Measurements from ENCODE around the gene RSAD2. TPM values are rescaled to one million over a fixed set of nuclear protein-coding genes. Genes with fewer than 3 reads are reported as not detected.
A peak's percentile ranks its signal among the peaks of the same experiment; 100 is the strongest.
"Not testable (repeated sequence)": the region's sequence is repeated elsewhere in the genome, so short reads cannot be mapped to it uniquely, and the experiment has no call there.

RSAD2 gene, protein sequence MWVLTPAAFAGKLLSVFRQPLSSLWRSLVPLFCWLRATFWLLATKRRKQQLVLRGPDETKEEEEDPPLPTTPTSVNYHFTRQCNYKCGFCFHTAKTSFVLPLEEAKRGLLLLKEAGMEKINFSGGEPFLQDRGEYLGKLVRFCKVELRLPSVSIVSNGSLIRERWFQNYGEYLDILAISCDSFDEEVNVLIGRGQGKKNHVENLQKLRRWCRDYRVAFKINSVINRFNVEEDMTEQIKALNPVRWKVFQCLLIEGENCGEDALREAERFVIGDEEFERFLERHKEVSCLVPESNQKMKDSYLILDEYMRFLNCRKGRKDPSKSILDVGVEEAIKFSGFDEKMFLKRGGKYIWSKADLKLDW
- polyA plus RNA-seq (2012; ENCODE audit: insufficient read depth, insufficient read length): 5.7 TPM

DNA sequence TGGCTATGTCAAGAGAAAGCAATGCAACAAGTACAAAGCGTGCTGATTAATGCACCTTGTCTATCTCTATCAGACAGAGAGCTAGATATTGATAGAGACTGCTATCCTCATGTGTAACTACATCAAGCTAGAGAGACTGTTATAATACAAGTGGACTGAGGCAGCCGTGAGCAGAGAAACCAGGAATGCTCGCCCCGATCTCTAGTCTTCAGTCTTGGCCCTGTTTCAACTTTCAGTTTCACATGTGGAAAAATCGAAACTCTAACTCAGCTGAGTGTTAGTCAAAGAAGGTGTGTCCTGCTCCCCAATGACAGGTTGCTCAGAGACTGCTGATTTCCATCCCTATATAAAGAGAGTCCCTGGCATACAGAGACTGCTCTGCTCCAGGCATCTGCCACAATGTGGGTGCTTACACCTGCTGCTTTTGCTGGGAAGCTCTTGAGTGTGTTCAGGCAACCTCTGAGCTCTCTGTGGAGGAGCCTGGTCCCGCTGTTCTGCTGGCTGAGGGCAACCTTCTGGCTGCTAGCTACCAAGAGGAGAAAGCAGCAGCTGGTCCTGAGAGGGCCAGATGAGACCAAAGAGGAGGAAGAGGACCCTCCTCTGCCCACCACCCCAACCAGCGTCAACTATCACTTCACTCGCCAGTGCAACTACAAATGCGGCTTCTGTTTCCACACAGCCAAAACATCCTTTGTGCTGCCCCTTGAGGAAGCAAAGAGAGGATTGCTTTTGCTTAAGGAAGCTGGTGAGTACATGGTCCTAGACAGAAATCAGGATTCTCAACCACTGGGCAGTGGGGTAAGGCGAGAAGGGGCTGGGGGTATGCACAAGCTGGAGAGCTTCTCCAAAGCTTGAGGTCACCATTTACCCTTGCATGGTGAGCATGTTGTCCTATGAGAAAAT, at the start of gene RSAD2:
Gene RSAD2, plus strand, starts transcription at position 376 of the 903 bp plus-strand sequence. Its CDS starts 24 bp downstream, at position 400.
- peak; percentile 68 for DNase-seq (ENCODE audit: low read depth, low spot score)
- H3K4me3 ChIP-seq (ENCODE audit: low read length): peak within 1 kb of the TSS; percentile 52

DNA sequence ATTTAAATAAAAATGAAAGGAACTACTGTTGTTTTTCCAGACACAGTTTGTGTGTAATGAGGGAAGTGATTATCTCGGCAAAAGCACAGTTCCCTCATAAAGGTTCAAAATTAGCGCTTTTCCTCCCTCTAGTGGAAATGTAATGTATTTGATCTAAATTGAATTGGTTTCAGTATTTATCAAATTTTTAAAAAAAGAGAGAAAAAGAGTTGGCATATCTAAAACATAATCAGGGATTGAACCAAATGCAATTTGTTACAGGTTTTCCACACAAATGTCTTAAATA, 49.3 kb upstream of the RSAD2 start:
- DNase-seq (ENCODE audit: low read depth, low spot score): peak; percentile 63
- H3K4me3 ChIP-seq (ENCODE audit: low read length): no peak overlapping the region

DNA sequence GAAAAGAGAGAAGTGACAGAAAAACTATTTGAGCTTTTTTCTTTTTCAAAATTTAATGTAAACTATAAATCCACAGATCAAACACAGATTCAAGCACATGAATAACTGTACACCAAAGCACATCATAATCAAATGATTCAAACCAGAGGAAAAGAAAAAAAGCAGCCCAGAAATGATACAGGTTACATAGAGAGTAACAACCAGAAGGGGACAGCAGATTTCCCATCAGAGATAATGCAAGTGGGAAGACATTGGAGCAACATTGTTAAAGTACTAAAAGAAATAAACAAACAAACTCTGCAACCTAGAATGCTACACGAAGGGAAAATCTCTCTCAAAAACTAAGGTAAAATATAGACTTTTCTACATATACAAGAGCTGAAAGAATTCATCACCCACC, 46.3 kb upstream of the RSAD2 start:
- no peak overlapping the region for H3K4me3 ChIP-seq (ENCODE audit: low read length)
- DNase-seq (ENCODE audit: low read depth, low spot score): no peak

DNA sequence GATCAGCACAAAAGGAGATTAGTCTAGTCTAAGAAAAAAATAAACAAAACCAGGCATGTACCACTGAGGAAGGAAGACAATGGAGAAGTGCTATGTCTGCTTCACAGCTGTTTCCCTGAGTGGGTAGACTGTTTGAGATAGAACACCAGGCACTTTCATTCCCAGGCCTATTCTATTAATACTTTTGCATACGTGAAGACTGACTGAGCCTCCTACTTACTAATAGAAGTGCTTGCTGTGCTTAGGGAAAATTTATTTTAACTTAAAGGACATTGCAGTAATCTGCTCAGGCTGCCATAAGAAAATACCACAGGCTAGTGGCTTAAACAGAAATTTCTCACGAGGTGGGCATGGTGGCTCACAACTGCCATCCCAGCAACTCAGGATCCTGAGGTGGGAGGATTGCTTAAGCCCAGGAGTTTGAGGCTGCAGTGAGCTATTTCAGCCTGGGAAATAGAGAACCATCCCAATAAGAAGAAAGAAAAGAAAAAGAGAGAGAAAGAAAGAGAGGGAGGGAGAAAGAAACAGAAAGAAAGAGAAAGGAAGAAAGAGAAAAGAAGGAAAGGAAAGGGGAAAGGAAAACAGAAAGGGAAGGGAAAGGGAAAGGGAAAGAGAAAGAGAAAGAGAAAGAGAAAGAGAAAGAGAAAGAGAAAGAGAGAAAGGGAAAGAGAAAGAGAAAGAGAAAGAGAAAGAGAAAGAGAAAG, 44.8 kb upstream of the RSAD2 start:
- no peak overlapping the region for H3K4me3 ChIP-seq (ENCODE audit: low read length)
- DNase-seq (ENCODE audit: low read depth, low spot score): no peak

DNA sequence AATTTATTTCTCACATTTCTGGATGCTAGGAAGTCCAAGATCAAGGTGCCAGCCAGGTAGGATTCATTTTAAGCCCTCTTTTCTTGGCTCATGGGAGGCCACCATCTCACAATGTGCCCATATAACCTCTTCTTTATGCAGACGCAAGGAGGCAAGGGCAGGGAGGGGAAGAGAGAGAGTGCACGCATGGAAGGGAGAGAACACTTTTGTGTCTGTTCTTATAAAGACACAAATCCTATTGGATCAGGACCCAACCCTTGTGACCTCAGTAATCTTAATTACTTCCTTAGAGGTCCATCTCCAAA, 44.3 kb upstream of the RSAD2 start:
- DNase-seq (ENCODE audit: low read depth, low spot score): no peak
- H3K4me3 ChIP-seq (ENCODE audit: low read length): no peak overlapping the region

DNA sequence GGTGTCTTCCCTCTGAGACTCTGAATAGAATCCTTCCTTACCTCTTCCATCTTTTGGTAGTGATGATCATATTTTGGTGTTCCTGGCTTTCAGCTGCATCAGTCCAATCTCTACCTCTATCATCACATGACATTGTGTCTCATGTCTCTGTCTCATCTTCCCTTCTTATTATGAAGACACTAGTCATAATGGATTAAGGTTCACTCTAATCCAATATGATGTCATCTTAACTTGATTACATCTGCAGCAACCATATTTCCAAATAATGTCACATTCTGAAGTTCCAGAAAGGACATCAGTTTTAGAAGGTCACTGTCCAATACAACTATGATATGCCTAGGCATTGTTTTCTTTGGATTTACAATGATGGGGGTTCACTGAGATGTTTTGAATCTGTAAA, 43.4 kb upstream of the RSAD2 start:
- H3K4me3 ChIP-seq (ENCODE audit: low read length): no peak overlapping the region
- DNase-seq (ENCODE audit: low read depth, low spot score): no peak

DNA sequence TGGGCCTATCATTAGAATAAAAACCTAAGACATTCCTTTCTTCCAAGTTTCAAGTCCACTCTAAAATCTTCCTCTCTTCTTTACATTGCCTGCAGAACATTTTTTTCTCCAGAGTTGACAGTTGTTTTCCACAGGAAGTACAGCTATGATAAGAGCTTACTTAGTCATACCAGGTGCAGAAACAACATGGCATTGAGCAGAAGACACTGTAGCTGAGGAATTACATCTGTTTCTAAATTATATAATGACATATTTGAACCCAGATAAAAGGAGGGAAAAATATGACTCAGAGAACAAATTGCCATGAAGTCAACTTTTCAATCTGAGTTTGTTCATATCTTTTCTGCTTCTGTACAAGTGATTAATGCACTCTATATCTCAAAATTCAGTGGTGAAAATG, 42.1 kb upstream of the RSAD2 start:
- DNase-seq (ENCODE audit: low read depth, low spot score): peak; percentile 63
- no peak overlapping the region for H3K4me3 ChIP-seq (ENCODE audit: low read length)

DNA sequence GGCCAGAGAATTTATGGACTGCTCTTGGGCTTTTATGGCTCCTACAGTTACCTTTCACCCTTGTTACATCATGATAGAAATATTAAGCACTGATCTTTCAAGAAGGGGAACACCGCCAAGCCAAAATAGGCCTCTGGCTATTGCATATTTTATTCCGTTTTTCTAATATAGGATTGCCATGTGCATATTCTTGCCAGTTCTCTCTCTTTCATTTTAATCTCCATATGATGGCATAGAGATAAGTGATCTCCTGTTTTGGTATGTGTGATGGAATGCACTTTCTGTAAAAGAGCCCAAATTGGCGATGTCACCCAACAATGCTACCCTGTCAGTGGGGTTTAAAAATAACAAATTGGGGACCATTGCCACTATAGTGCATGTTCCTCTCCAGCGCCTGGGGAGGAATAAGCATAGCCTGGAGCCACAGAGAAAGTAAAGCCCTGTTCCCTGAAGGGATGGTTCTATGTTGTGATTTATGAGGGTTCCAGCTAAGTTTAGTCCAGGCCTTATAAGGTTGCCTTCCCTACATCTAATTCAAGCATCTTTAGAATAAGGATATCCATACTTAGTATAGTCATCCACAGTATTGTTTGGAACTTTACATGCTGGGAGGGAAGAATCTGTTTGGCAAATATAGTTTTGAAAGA, 38.8 kb upstream of the RSAD2 start:
- no peak overlapping the region for H3K4me3 ChIP-seq (ENCODE audit: low read length)
- no peak for DNase-seq (ENCODE audit: low read depth, low spot score)

DNA sequence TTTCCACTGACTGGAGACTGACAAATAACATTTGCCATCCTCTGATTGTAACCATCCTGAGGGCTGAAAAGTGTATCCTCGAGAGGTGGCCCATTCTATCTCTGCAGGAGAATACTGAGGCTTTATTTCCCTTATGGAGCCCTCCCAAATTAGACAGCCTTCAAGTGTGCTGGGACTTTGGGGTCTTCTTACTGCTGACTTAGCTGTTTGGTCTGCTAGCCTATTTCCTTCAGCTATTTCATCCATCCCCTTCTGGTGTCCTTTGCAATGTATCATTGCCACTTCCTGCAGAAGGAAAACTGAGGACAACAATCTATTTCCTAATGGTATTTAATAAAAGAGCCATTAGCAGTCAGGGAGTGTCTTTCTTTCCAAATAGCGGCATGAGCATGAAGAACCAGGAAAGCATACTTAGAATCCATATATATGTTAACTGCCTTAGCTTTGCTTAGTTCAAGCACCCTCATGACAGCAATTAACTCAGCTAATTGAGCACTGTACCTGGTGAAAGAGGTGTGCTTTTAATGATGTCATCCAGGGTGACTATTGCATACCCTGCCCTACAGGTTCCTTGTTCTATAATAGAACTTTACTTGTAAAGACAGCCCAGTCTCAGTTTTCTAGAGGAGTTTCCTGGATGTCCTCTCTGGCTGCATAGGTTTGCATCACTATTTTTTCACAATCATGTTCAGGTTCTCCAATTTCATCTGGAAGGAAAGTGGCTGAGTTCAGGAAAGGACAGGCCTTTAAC, 35.9 kb upstream of the RSAD2 start:
- DNase-seq (ENCODE audit: low read depth, low spot score): no peak
- H3K4me3 ChIP-seq (ENCODE audit: low read length): no peak overlapping the region

DNA sequence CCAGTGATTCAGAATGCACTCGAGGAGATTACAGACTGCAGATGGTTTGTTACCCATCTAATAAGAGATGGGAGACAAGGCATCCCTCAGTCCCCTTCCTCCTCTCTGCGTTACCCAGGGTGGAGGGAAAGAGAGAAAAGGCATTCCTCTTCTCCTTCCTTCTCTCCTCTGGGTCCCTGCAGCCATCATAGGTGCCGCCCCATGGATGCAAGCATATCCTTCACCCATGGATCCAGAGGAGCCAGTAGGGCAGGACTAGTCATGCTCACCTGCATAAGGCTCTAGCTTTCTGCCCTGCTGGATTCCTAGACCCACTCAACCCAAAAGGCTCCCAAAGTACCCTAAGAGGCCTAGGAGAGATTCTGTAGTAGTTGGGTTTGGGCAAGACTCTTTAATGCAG, 32.3 kb upstream of the RSAD2 start:
- DNase-seq (ENCODE audit: low read depth, low spot score): no peak
- no peak overlapping the region for H3K4me3 ChIP-seq (ENCODE audit: low read length)

DNA sequence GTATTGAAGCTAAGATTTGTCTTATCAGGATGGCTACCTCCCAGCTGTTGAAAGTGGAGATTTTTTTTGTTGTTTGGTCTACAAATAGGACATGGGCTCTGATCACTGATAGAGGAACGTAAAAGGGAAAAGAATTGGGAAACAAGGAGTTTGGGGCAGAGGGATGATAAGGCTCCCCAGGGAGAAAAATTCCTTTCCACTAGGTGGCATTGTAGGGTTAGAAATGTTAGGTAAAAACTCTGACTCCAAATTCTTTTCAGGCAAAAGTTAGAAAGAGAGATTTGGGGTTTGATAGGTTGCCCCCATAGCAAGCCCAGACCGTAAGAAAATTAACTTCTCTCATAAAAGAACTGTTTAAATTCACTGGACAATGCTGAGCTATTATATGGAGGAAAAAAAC, 31.7 kb upstream of the RSAD2 start:
- no peak overlapping the region for H3K4me3 ChIP-seq (ENCODE audit: low read length)
- no peak for DNase-seq (ENCODE audit: low read depth, low spot score)

DNA sequence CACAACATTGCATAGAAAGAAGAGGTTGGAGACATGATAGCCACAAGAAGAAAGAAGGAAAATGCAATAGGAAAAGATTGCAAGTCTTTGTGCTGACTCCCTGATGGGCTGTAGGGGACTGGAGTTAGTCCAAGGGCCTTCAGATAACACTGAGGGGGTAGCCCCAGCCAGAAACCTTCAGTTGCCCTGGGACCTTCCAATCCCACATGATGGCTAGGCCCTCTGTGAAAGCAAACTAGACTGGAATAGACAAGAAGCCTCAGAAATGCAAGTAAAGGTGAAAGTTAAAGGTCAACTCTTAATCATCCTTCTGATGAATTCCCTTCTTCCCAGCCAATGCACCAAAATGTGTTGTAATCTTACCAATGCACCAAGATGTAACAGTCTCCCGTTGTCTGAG, 31.0 kb upstream of the RSAD2 start:
- DNase-seq (ENCODE audit: low read depth, low spot score): no peak
- H3K4me3 ChIP-seq (ENCODE audit: low read length): no peak overlapping the region

DNA sequence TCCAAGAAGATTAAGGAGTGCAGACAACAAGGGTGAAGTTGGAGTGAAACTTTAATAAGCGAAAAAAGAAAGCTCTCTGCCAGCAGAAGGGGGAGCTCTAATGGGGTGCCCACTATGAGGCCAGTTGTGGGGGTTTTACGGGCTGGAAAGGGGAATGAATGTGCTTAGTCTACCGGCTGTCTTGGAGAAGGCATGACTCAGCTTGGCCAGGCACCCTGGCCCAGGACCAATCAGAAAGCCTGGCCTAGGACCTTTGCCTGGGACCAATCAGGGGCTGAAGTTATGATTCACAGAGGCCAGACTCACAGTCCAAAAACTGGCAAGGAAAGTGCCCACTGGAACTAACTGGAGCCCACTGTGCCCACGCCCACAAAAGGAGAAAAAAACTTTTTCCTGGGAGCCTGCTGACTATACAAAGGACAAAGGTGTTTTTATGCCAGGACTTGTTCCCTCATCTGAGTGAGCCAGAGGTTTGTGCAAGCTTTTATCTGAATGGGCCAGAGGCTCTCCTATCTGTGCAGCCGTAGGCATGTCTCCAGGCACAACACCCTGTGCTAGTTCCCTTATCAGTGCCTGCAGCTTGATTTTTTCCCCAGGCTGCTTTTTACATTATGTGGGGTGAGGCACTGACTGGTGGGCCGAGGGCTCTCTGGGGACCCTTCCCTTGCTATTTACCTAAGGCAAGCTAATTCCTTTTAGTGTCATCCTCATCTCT, 30.5 kb upstream of the RSAD2 start:
- H3K4me3 ChIP-seq (ENCODE audit: low read length): no peak overlapping the region
- no peak for DNase-seq (ENCODE audit: low read depth, low spot score)

DNA sequence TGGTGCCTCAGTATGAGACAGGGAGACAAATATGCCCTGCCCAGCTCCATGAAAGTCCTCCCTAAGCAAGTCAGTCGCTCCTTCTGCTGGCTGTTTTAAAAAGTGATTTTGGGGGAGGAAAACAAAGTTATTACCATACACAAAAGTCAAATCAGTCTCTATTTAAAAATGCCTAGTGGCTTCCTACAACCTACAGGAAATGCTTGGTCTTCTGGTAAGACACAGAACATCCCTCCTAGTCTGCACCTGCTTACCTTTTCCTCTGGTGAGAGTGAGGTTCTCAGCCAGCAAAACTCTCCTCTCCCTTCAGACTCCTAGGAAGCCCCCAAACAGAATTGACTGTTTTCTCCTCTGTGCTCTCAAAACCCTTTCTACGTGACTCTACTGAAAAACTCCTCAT, 25.4 kb upstream of the RSAD2 start:
- DNase-seq (ENCODE audit: low read depth, low spot score): peak; percentile 72

DNA sequence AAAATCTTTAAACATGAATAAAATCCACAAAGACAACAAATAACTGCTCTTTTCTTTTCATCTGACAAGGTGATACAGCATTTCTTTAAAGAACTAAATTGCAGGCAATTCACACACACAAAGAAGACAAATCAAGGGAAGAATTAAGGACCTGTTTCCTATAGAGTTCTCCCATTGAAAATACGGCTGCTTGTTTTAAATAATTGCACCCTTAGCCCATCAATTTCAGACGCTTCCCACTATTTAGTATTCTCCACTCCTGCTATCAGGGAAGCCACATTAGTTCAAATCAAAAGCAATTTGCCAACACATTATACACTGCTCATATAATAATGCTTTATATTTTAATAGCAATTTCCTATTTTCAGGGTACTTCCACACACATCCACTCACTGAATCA, 23.2 kb upstream of the RSAD2 start:
- H3K4me3 ChIP-seq (ENCODE audit: low read length): no peak overlapping the region
- DNase-seq (ENCODE audit: low read depth, low spot score): no peak

More for the DNA sequence above, 25.4 kb upstream of the RSAD2 start:
- no peak overlapping the region for H3K4me3 ChIP-seq (ENCODE audit: low read length)

DNA sequence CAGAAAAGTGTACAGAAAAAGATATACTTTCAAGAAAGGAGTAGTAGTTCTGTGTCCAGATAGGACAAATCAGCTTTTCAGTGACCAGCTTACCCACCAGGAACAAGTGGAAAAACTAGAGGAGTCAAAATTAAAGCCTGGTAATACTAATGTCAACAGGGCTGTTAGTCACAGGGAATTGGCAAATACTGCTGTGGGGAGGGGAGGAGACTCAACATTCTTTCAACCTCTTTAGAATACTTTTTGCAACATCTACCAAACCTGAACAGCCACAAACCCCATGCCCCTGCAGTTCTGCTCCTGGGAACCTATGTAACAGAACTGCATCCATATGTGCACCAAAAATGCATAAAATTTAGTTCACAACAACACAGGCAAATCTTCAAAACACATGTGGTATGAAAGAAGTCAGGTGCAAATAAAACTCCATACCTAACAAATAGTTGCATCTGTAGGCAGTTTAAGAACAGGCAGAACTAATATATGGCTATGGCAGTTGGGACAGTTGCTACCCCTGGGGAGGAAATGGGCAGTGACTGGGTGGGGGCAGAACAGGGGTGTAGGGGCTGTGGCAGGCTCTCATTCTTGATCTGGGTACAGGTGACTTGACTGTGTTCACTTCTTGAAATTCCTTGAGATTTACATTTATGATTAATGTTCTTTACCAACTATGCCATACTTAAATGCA, 21.6 kb upstream of the RSAD2 start:
- no peak overlapping the region for H3K4me3 ChIP-seq (ENCODE audit: low read length)
- DNase-seq (ENCODE audit: low read depth, low spot score): peak; percentile 74

DNA sequence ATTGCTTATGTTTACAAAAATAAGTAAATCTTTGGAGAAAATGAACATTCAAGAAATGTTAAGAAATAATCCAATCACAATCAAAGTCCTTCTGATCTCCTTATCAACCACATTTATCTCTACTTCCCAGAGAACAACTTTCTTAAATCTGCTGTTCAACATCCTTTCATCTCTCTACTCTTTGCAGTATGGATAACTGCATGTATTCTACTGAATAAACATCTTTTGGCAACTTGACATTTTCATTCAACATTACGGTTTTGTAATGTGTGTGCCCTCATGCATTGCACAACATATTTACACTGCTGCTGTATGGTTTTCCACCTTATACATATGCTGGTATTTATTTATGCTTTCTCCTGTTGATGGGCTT, 21.0 kb upstream of the RSAD2 start:
- no peak overlapping the region for H3K4me3 ChIP-seq (ENCODE audit: low read length)
- peak; percentile 58 for DNase-seq (ENCODE audit: low read depth, low spot score)

DNA sequence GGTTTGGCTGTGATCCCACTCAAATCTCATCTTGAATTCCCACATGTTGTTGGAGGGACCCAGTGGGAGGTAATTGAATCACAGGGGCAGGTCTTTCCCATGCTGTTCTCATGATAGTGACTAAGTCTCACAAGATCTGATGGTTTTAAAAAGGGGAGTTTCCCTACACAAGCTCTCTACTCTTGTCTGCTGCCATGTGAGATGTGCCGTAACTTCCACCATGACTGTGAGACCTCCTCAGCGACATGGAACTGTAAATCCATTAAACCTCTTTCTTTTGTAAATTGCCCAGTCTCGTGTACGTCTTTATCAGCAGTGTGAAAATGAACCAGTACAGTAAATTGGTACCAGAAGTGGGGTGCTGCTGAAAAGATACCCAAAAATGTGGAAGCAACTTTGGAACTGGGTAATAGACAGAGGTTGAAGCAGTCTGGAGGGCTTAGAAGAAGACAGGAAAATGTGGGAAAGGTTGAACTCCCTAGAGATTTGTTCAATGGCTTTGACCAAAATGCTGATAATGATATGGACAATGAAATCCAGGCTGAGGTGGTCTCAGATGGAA, 19.0 kb upstream of the RSAD2 start:
- not testable (repeated sequence) for DNase-seq (ENCODE audit: low read depth, low spot score)

More for the DNA sequence above, 19.0 kb upstream of the RSAD2 start:
- not testable (repeated sequence) for H3K4me3 ChIP-seq (ENCODE audit: low read length)

Data from Jurkat, Clone E6-1 (cell line).